PC-9 (cell line): ENCODE data around the gene NPPB. TPM values are rescaled to one million over a fixed set of nuclear protein-coding genes. Genes with fewer than 3 reads are reported as not detected.

Experiments
- BruUV-seq: library from RNA; stranded (reverse); fragments of 400-500 nt; replicated peaks from 2 replicates; lab custom pipeline; 2021; lab: Mats Ljungman, UMichigan
- CTCF ChIA-PET: fragments of 300-600 bp; sonication (Branson Sonifier 250); formaldehyde crosslinking; loops from one replicate; lab custom pipeline; 2022; ENCODE audit warnings: antibody characterized with exemption; lab: Charles Lee
- POLR2A ChIA-PET: fragments of 300-600 bp; sonication (Branson Sonifier 250); formaldehyde crosslinking; loops from one replicate; lab custom pipeline; 2022; ENCODE audit warnings: antibody characterized with exemption; ENCODE audit not compliant: unreplicated experiment; lab: Charles Lee
- DNase-seq, 2 experiments: peaks; one replicate each; pipeline versions ENCODE4 v3.0.0 to v3.0.0-alpha.2; 2015 to 2022; ENCODE audit warnings: mixed read lengths in 1 of 2
- H2AFZ ChIP-seq: fragments of 200-600 bp; sonication (generic); 2 replicates; pipeline ENCODE4 v1.8.1; 2017; ENCODE audit warnings: antibody characterized with exemption
- H3F3A ChIP-seq: fragments of 200-600 bp; sonication (generic); 2 replicates; pipeline ENCODE4 v1.8.1; 2017; ENCODE audit warnings: antibody characterized with exemption, mild to moderate bottlenecking, low read depth; ENCODE audit not compliant: insufficient read depth
- H3K27ac ChIP-seq: fragments of 200-600 bp; sonication (generic); 2 replicates; pipeline ENCODE4 v1.6.1; 2016; ENCODE audit warnings: mixed run types
- H3K27me3 ChIP-seq: fragments of 200-600 bp; sonication (generic); 2 replicates; pipeline ENCODE4 v1.6.1; 2016; ENCODE audit warnings: low read depth, mixed run types; ENCODE audit not compliant: insufficient read depth
- H3K36me3 ChIP-seq: fragments of 200-600 bp; sonication (generic); 2 replicates; pipeline ENCODE4 v1.6.1; 2016; ENCODE audit warnings: low read depth, mixed run types
- H3K4me1 ChIP-seq: fragments of 200-600 bp; sonication (generic); replicated peaks from 2 replicates; pipeline ENCODE4 v1.6.1; 2016; ENCODE audit warnings: mixed run types; ENCODE audit not compliant: insufficient read depth
- H3K4me2 ChIP-seq: fragments of 200-600 bp; sonication (generic); 2 replicates; pipeline ENCODE4 v1.6.1; 2017; ENCODE audit warnings: mixed run types
- H3K4me3 ChIP-seq: fragments of 200-600 bp; sonication (generic); 2 replicates; pipeline ENCODE4 v1.6.1; 2016; ENCODE audit warnings: mixed run types
- H3K79me2 ChIP-seq: fragments of 200-600 bp; sonication (generic); 2 replicates; pipeline ENCODE4 v1.6.1; 2017; ENCODE audit warnings: low read depth, mixed run types
- H3K9me2 ChIP-seq: fragments of 200-600 bp; sonication (generic); 2 replicates; pipeline ENCODE4 v1.8.1; 2017; ENCODE audit warnings: mild to moderate bottlenecking; ENCODE audit not compliant: insufficient read depth
- H3K9me3 ChIP-seq: fragments of 200-600 bp; sonication (generic); 2 replicates; pipeline ENCODE4 v1.8.1; 2016; ENCODE audit warnings: low read depth; ENCODE audit not compliant: insufficient read depth
- H4K20me1 ChIP-seq: fragments of 200-600 bp; sonication (generic); 2 replicates; pipeline ENCODE4 v1.8.1; 2017; ENCODE audit not compliant: insufficient read depth
- CTCF ChIP-seq: fragments of 200-600 bp; sonication (generic); conservative IDR thresholded peaks from 2 replicates; pipeline ENCODE4 v1.6.1; 2017; ENCODE audit warnings: mixed run types, antibody characterized with exemption, mild to moderate bottlenecking, moderate library complexity
- EZH2 ChIP-seq: fragments of 200-600 bp; sonication (generic); IDR thresholded peaks from 2 replicates; pipeline ENCODE4 v1.8.0; 2017; ENCODE audit warnings: antibody characterized with exemption, low read depth
- intact Hi-C: fragments of 100-400 bp; cut with micrococcal nuclease; formaldehyde crosslinking; loops from one replicate; pipeline ENCODE4 v1.10.0; 2022; ENCODE audit not compliant: unreplicated experiment
- total RNA-seq: library from RNA; stranded (reverse); gene quantifications from 2 replicates; pipeline ENCODE4 v1.2.3, GENCODE V29; 2021

The NPPB gene
- total RNA-seq, 1 experiment from 2014 or later: not detected

- no peak overlapping the region for H3K4me3 ChIP-seq
- BruUV-seq: no TSS peak
- TF ChIP-seq CTCF: no peak
- H3K4me1 ChIP-seq: no peaks in the 10 kb centered on the region
- H3K9me3 ChIP-seq: no peaks in the 10 kb centered on the region
- no peaks in the 10 kb centered on the region for H3K9me2 ChIP-seq
- H3K36me3 ChIP-seq: no peaks in the 10 kb centered on the region
- intact Hi-C loops: no loop called here
- no peak overlapping the region for H3K4me2 ChIP-seq
- no peaks in the 10 kb centered on the region for H3K79me2 ChIP-seq
- H3F3A ChIP-seq: no peaks in the 10 kb centered on the region
- DNase-seq: no peak
- H2AFZ ChIP-seq: no peak overlapping the region
- ChIA-PET CTCF (no interaction called here), POLR2A (no interaction called here)
- H3K27ac ChIP-seq: no peak overlapping the region
- 0 out of 2 replicates have a peak, but pooled peaks cover 3% of the 10 kb centered on the region for H3K27me3 ChIP-seq
- no peaks in the 10 kb centered on the region for H4K20me1 ChIP-seq
Measured at GRCh38 chr1:11888206-11888876, 29.6 kb upstream of the NPPB start.

GRCh38 chr1:11887666-11888007, 28.9 kb upstream of the NPPB start:
- Histone ChIP-seq H3K27me3 (0 out of 2 replicates have a peak, but pooled peaks cover 3% of the 10 kb centered on the region), H3K4me1 (no peaks in the 10 kb centered on the region), H3K4me2 (no peak overlapping the region), H3K36me3 (no peaks in the 10 kb centered on the region), H3K27ac (no peak overlapping the region), H4K20me1 (no peaks in the 10 kb centered on the region), H3K9me2 (no peaks in the 10 kb centered on the region), H3K9me3 (no peaks in the 10 kb centered on the region), H3F3A (no peaks in the 10 kb centered on the region), H3K4me3 (no peak overlapping the region), H3K79me2 (no peaks in the 10 kb centered on the region), H2AFZ (no peak overlapping the region)
- intact Hi-C loops: no loop called here
- ChIA-PET POLR2A (no interaction called here), CTCF (interaction anchor here (0.6 kb wide), 1 partner anchor 24 kb away, joined by 4 read pairs; no protein-coding TSS in a partner anchor)
- no TSS peak for BruUV-seq
- no peak for DNase-seq
- no peak for TF ChIP-seq CTCF
- TF ChIP-seq EZH2: no peak

- DNase-seq: no peak
- Histone ChIP-seq H3F3A (no peaks in the 10 kb centered on the region), H3K27me3 (0 out of 2 replicates have a peak, but pooled peaks cover 3% of the 10 kb centered on the region), H2AFZ (no peak overlapping the region), H3K4me1 (no peaks in the 10 kb centered on the region), H3K9me2 (no peaks in the 10 kb centered on the region), H4K20me1 (no peaks in the 10 kb centered on the region), H3K79me2 (no peaks in the 10 kb centered on the region), H3K27ac (no peak overlapping the region), H3K4me2 (no peak overlapping the region), H3K36me3 (no peaks in the 10 kb centered on the region), H3K9me3 (no peaks in the 10 kb centered on the region), H3K4me3 (no peak overlapping the region)
- no peak for TF ChIP-seq EZH2
- no TSS peak for BruUV-seq
- ChIA-PET POLR2A (no interaction called here), CTCF (interaction anchor here (0.6 kb wide), 1 partner anchor 24 kb away, joined by 4 read pairs; no protein-coding TSS in a partner anchor)
- intact Hi-C loops: no loop called here
Measured at GRCh38 chr1:11886986-11887665, 28.4 kb upstream of the NPPB start.
